DND-41 (cell line): ENCODE data around the gene NUF2.
"Not testable (repeated sequence)": the region's sequence is repeated elsewhere in the genome, so short reads cannot be mapped to it uniquely, and the experiment has no call there.

Source experiments
- CTCF ChIP-seq: IDR thresholded peaks from 2 replicates; pipeline ENCODE4 v1.5.1; 2012; ENCODE audit warnings: borderline replicate concordance, low read length, moderate library complexity, mild to moderate bottlenecking; ENCODE audit not compliant: poor library complexity, severe bottlenecking; ENCODE audit errors: extremely low read depth
- EZH2 ChIP-seq: IDR thresholded peaks from 3 replicates; pipeline ENCODE4 v1.6.1; 2012; ENCODE audit warnings: borderline replicate concordance, low read depth, mild to moderate bottlenecking, moderate library complexity, low read length, inconsistent platforms; ENCODE audit not compliant: severe bottlenecking

- not testable (repeated sequence) for TF ChIP-seq CTCF, EZH2
Measured at GRCh38 chr1:163284867-163285266, 36.9 kb upstream of the NUF2 start.
